ENCODE measurements around the gene CCR9.

Gene CCR9

GRCh38 chr3:45939341-45939771, 53.0 kb downstream of the CCR9 start:
- DNase-seq, result no peak

GRCh38 chr3:45940004-45940780, 53.8 kb downstream of the CCR9 start:
- DNase-seq, result no peak

- no peak for DNase-seq
Measured at GRCh38 chr3:45940781-45941365, 54.5 kb downstream of the CCR9 start.

GRCh38 chr3:45942051-45942825, 55.9 kb downstream of the CCR9 start:
- no peak for DNase-seq

- no peak for DNase-seq
Measured at GRCh38 chr3:45943207-45943846, 57.0 kb downstream of the CCR9 start, which contains the start of gene CXCR6. TSS of gene CXCR6 (plus strand) at chr3:45943464. CDS start at chr3:45946482, 3,018 bp downstream.

GRCh38 chr3:45944830-45945620, 58.7 kb downstream of the CCR9 start:
- DNase-seq, result no peak

- DNase-seq, result peak; percentile 62
Measured at GRCh38 chr3:45946307-45946706, 60.0 kb downstream of the CCR9 start.

- DNase-seq, result no peak
Measured at GRCh38 chr3:45946875-45947274, 60.5 kb downstream of the CCR9 start.

GRCh38 chr3:45947361-45947760, 61.0 kb downstream of the CCR9 start:
- DNase-seq, result peak; percentile 21

GRCh38 chr3:45948311-45948781, 62.0 kb downstream of the CCR9 start:
- DNase-seq, result peak; percentile 89

- no peak for DNase-seq
Measured at GRCh38 chr3:45948881-45949280, 62.5 kb downstream of the CCR9 start.

- DNase-seq, result no peak
Measured at GRCh38 chr3:45949432-45949831, 63.1 kb downstream of the CCR9 start.

GRCh38 chr3:45950131-45950530, 63.8 kb downstream of the CCR9 start:
- no peak for DNase-seq

- no peak for DNase-seq
Measured at GRCh38 chr3:45950686-45951600, 64.6 kb downstream of the CCR9 start.

GRCh38 chr3:45951946-45952345, 65.6 kb downstream of the CCR9 start:
- no peak for DNase-seq

- DNase-seq, result no peak
Measured at GRCh38 chr3:45952456-45952855, 66.1 kb downstream of the CCR9 start.

All from EL (cell line).